GM21381 (cell line): ENCODE measurements around the gene ANKRD30B.
"Not testable (repeated sequence)": the region's sequence is repeated elsewhere in the genome, so short reads cannot be mapped to it uniquely, and the experiment has no call there.

Experiments
- ATAC-seq: cut with Tn5 transposase; IDR thresholded peaks from one replicate; pipeline ENCODE4 v1.9.1; 2021; ENCODE audit warnings: mild to moderate bottlenecking, moderate library complexity; ENCODE audit not compliant: unreplicated experiment

The ANKRD30B gene

DNA sequence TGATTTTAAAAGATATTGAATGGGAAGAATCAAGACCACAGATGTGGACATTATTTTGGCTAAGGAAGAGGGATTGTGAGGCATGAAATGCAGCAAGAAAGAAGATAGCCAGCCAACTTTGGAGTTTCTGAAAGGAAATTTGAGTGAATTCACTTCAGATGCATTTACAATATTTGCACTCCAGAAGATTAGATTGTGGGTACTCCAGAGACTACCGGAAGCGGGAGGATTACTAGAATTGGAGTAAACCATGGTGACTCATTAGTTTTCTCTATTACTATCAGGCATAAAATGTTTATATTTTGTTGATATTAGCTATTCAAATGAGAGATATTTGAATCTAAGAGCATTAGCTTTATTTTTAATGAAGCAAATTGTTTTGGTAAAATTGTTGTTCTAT lies 93.6 kb downstream of the ANKRD30B start:
- ATAC-seq = not testable (repeated sequence)

- ATAC-seq = not testable (repeated sequence)
Measured at GRCh38 chr18:14851533-14851932, 103.6 kb downstream of the ANKRD30B start.

- not testable (repeated sequence) for ATAC-seq
Measured at GRCh38 chr18:14855634-14856033, 107.7 kb downstream of the ANKRD30B start.

- ATAC-seq = not testable (repeated sequence)
Measured at GRCh38 chr18:14856256-14856655, 108.3 kb downstream of the ANKRD30B start.

DNA sequence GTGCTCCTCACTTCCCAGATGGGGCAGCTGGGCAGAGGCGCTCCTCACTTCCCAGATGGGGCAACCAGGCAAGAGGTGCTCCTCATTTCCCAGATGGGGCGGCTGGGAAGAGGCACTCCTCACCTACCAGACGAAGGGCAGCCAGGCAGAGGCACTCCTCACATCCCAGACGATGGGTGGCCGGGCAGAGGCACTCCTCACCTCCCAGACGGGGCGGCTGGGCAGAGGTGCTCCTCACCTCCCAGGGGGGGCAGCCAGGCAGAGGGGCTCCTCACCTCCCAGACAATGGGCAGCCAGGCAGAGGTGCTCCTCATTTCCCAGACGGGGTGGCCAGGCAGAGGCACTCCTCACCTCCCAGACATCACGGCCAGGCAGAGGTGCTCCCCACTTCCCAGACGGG lies 110.5 kb downstream of the ANKRD30B start:
- not testable (repeated sequence) for ATAC-seq

GRCh38 chr18:14859995-14860394 lies 112.0 kb downstream of the ANKRD30B start:
- not testable (repeated sequence) for ATAC-seq

DNA sequence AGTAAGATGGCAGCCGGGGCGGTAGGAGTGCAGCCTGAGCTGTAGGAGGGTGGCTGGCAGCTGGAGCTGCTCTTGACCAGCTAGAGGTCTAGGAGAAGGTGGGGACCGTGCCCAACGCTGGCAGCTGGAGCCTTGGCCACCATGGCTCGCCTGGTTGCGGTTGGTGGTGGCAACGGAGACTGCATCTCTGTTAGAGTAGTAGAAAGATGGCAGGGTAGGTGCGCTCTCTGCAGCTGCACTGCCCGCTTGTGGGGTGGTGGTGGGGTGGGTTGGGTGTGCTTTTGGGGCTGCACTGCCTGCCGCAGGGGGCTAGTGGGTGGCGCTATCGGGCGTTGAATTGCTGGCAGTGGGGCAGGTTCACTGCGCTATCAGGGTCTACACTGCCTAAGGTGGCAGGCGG lies 118.5 kb downstream of the ANKRD30B start:
- ATAC-seq = not testable (repeated sequence)

DNA sequence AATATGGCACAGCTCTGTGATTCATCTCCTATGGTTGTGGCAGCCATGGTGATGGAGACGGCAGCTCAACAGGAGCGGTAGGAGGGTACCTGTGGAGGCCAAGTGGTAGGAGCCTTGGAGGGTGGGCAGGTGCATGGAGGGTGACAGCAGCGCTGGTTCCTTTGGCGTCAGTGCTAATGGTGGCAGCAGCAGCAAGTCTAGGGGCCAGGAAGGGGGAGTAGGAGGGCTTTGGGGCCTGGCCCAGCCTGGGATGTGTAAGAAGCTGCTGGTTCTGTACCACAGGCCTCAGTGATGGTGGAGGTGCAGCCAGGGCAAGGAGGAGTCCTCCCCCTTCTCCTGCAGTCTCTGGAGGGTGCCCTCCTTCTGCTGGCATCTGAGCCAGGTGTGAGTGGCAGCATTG lies 120.0 kb downstream of the ANKRD30B start:
- ATAC-seq = not testable (repeated sequence)

DNA sequence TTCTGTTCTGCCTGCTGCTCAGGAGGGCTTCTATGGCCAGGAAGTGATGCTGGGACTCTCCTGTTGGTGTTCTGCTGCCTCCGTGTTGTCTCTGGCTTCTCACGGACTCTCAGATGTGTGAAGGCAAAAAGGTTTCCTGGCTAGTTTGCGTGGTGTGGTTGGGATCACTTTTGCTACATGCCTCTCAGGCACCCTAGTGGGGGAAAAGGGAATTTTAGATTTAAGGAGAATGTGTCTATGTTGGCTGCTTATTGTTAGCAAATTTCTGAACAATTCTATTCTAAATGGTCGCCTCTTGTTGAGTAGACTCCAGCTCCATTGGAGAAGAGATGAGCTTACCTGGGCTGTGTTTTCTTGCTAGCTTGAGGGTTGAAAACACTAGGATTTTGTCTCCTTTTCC lies 120.9 kb downstream of the ANKRD30B start:
- ATAC-seq = not testable (repeated sequence)

DNA sequence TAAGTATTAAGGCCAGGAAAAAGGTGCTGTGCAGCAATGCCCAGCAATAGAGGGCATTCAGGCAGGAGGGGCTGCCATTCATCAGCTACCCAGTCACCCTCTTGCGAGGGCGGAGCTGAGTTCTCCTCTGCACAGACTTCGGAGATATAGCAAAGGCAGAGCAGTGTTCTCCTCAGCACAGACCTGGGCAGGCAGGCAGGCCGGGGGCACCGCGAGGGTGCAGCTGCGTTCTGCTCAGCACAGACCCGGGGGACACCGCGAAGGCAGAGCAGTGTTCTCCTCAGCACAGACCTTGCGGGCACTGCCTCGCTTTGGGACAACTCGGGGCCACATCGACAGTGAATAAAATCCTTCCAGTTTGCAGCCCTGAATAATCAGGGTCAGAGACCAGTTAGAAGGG lies 130.9 kb downstream of the ANKRD30B start:
- ATAC-seq = not testable (repeated sequence)

DNA sequence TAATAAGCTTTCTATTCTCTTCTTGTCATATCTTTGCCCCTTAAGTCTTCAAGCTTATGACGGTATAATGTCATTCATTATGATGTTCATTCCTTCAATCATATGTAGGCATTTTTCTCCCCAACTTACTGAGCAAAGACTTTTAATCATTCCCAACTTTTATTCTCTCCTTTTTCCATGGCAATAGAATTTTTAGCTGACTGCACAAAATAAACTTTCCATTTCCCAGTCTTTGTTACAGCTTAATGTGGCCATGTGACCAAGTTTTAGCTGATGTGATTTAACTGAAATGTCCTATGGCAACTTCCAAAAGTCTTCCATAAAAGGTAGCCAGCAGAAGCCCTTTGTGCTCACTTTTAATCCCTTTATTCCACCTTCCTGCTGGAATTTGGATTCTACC lies 152.5 kb downstream of the ANKRD30B start:
- no peak for ATAC-seq
